ENCODE measurements around the gene FUBP3.

The FUBP3 gene

DNA sequence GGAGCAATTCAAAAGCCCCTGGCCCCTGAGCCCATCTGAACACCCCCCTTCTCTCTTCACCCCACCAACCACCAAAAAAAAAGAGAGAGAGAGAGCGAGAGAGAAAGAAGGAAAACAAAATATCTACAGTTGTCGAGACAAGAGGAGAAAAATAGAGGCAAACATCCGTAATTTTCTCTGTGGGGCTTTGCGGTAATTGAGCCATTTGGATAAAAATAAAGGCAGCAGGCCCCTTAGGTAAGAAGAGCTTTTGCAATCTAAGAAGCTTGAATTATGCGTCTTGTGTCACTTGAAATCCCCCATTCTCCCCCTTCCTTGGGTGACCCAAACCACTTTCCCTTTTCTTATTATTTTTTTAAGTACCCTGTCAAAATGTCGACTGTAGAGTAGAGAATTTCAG is 35.5 kb upstream of the FUBP3 start:
- ChIA-PET CTCF (interaction anchor here (1.8 kb wide), 1 partner anchor 141 kb away, joined by 4 read pairs; no protein-coding TSS in a partner anchor), POLR2A (no interaction called here)
- DNase-seq (ENCODE audit: extremely low spot score), result no peak
- TF ChIP-seq, protein P1, sequence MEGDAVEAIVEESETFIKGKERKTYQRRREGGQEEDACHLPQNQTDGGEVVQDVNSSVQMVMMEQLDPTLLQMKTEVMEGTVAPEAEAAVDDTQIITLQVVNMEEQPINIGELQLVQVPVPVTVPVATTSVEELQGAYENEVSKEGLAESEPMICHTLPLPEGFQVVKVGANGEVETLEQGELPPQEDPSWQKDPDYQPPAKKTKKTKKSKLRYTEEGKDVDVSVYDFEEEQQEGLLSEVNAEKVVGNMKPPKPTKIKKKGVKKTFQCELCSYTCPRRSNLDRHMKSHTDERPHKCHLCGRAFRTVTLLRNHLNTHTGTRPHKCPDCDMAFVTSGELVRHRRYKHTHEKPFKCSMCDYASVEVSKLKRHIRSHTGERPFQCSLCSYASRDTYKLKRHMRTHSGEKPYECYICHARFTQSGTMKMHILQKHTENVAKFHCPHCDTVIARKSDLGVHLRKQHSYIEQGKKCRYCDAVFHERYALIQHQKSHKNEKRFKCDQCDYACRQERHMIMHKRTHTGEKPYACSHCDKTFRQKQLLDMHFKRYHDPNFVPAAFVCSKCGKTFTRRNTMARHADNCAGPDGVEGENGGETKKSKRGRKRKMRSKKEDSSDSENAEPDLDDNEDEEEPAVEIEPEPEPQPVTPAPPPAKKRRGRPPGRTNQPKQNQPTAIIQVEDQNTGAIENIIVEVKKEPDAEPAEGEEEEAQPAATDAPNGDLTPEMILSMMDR (IDR thresholded peaks at IDR 0.05; ENCODE audit: control extremely low read depth, extremely low read depth, low read depth, missing control alignments), result no peak

DNA sequence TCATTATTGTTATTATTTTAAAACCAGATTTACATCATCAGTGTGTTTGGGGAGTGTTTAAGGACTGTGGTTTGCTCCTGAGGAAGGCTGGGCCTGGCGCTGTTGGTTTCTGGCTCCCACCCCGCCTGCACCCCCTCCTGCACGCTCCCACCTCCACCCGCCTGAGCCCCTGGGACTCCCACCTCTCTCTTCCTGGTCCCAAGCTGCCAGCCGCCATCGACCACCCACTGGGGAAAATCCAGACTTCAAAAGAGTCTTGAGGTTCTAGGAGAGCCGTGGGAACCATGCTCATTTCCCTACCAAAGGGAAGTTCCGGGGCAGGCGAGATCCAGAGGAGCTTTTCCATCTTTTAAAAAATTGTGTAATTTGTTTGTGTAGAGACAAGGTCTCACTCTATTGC is 35.0 kb upstream of the FUBP3 start:
- ChIA-PET POLR2A (no interaction called here), CTCF (interaction anchor here (1.8 kb wide), 1 partner anchor 140 kb away, joined by 4 read pairs; no protein-coding TSS in a partner anchor)
- TF ChIP-seq, protein P1 (IDR thresholded peaks at IDR 0.05; ENCODE audit: control extremely low read depth, extremely low read depth, low read depth, missing control alignments), result no peak
- no peak for DNase-seq (ENCODE audit: extremely low spot score)

DNA sequence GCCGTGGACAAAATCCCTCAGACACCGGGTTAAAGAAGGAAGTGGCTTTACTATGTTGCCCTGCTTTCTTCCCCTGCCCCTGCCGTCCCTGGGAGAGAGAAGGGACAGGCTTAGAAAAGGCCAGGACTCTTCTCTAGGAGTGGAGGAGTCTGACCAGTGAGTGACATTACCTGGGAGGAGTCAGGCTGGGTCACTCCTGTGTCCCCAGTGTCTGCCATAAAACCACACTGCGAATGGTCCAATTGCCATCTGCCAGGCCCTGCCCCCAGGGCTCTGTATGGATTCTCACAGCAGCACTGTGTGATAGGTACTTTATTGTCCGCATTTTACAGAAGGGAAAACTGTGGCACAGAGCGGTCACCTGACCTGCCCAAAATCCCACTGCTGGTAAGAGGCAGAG is 31.3 kb upstream of the FUBP3 start:
- DNase-seq (ENCODE audit: extremely low spot score), result no peak
- TF ChIP-seq, protein P1 (IDR thresholded peaks at IDR 0.05; ENCODE audit: control extremely low read depth, extremely low read depth, low read depth, missing control alignments), result no peak
- ChIA-PET CTCF (no interaction called here), POLR2A (no interaction called here)

DNA sequence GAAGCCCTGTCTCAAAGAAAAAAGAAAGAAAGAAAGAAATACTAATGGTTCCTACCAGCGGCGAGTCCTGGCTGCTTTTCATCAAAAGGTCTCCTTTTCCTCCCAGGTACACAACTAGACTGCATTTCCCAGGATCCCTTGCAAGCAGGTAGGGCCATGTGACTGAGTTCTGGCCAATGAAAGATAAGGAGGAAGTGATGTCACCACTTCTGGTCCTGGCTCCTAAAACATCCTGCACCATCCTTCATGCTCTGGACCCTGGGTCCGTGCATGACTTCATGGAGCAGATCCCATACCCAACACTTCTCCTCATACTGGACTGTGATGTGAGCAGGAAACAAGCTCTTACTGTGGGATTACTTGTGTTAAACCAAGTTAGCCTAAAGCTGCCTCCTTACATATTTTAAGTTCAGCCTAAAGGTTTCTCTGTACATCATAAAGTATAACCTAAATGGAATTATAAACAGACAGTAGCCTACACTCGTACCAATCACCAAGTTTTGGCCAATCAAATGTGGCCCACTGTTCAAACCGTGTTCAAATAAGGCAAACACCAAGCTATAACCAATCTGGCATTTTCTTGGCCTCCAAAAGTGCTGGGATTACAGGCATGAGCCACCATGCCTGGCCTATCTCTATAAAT is 30.2 kb upstream of the FUBP3 start:
- CTCF ChIA-PET, result no interaction called here
- TF ChIP-seq, protein P1 (IDR thresholded peaks at IDR 0.05; ENCODE audit: control extremely low read depth, extremely low read depth, low read depth, missing control alignments), result no peak
- no peak for DNase-seq (ENCODE audit: extremely low spot score)
- POLR2A ChIA-PET, result interaction anchor here (0.6 kb wide), 1 partner anchor 179 kb away, joined by 8 read pairs; no protein-coding TSS in a partner anchor

DNA sequence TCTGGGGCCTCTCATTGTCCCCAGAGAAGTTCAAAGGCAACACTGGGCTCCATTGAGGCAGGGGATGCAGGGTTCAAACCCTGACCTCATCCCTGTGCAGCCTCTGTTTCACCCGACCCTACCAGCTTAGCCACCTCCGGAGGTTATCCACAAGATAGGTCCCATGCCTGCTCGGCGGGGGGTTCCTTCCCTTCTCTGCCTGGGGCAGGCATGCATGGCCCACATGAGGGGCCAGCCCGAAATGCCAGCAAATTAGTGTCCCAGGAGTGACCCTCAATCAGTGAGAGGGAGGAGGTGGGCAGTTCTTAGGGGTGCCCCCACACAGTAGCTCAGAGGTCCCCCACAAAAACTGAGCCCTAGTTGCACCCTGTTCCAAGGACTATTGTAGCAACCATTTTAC is 24.8 kb upstream of the FUBP3 start:
- CTCF ChIA-PET, result no interaction called here

DNA sequence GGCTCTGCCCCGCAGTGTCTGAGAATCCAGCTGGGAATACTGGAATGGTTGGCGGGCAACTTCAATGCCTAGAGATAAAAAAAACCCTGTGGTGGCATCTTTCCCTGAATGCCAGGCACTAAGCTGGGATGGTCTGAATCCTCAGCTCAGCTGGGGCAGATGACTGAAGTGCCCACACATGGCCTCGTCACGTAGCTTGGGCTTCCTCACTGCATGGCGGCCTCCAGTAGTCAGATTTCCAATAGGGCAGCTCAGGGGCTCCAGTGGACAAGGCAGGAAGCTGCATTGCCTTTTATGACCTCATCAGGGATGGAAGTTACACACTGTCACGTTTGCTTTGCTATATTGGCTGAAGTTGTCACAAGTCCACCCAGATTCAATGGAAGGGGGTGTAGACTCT is 24.3 kb upstream of the FUBP3 start:
- POLR2A ChIA-PET, result no interaction called here
- no peak for DNase-seq (ENCODE audit: extremely low spot score)
- TF ChIP-seq, protein P1 (IDR thresholded peaks at IDR 0.05; ENCODE audit: control extremely low read depth, extremely low read depth, low read depth, missing control alignments), result no peak
- CTCF ChIA-PET, result no interaction called here

More for the DNA sequence above, 24.8 kb upstream of the FUBP3 start:
- DNase-seq (ENCODE audit: extremely low spot score), result no peak
- POLR2A ChIA-PET, result no interaction called here
- TF ChIP-seq, protein P1 (IDR thresholded peaks at IDR 0.05; ENCODE audit: control extremely low read depth, extremely low read depth, low read depth, missing control alignments), result no peak
